Kidney (tissue), 14 donors: Measurements from ENCODE around the gene NID2. TPM values are rescaled to one million over a fixed set of nuclear protein-coding genes. Genes with fewer than 3 reads are reported as not detected.

Source experiments
- DNase-seq, 5 donors: peaks; one replicate each; pipeline ENCODE4 v3.0.0-alpha.2; 2013 to 2020
- FAIRE-seq: peaks from 2 replicates; lab custom pipeline; 2012; peaks lifted over from hg19 to GRCh38; lab: Jason Lieb, UNC
- H3K27ac ChIP-seq, 2 donors: one replicate each; pipeline ENCODE4 v1.7.0; 2013; ENCODE audit warnings: low read depth in 2 of 2, low read length in 2 of 2, inconsistent platforms in 1 of 2
- H3K27me3 ChIP-seq: one replicate; pipeline ENCODE4 v1.7.1; 2013; ENCODE audit warnings: low read length, inconsistent platforms; ENCODE audit not compliant: control insufficient read depth, insufficient read depth
- H3K36me3 ChIP-seq, 3 donors: one replicate each; pipeline versions ENCODE4 v1.7.0 to v1.7.1; 2013; ENCODE audit warnings: low read length in 3 of 3, control low read depth in 1 of 3, inconsistent platforms in 1 of 3; ENCODE audit not compliant: insufficient read depth in 3 of 3, control insufficient read depth in 2 of 3
- H3K4me1 ChIP-seq, 3 donors: one replicate each; pipeline versions ENCODE4 v1.7.0 to v1.7.1; 2013; ENCODE audit warnings: low read length in 3 of 3, inconsistent platforms in 1 of 3, low read depth in 1 of 3; ENCODE audit not compliant: control insufficient read depth in 2 of 3, insufficient read depth in 2 of 3
- H3K4me3 ChIP-seq, 3 donors: one replicate each; pipeline versions ENCODE4 v1.7.0 to v1.8.1; 2013; ENCODE audit warnings: low read length in 3 of 3, control low read depth in 1 of 3, inconsistent platforms in 1 of 3
- H3K9ac ChIP-seq, 3 donors: one replicate each; pipeline versions ENCODE4 v1.7.0 to v1.7.1; 2013; ENCODE audit warnings: low read length in 3 of 3, control low read depth in 1 of 3, inconsistent platforms in 1 of 3
- H3K9me3 ChIP-seq, 3 donors: one replicate each; pipeline versions ENCODE4 v1.7.0 to v1.7.1; 2013; ENCODE audit warnings: low read length in 3 of 3, control low read depth in 1 of 3, inconsistent platforms in 1 of 3; ENCODE audit not compliant: control insufficient read depth in 2 of 3, insufficient read depth in 1 of 3
- intact Hi-C: fragments of 100-400 bp; cut with DNase I; formaldehyde crosslinking; loops from one replicate; pipeline ENCODE4 v1.11.1; 2022
- polyA plus RNA-seq: library from polyadenylated mRNA; stranded (reverse); fragments of 350-450 nt; fragmentation: Illumina TruSeq; extraction: RNeasy Lipid Tissue Mini Kit (QIAGEN cat#74804); gene quantifications from one replicate; pipeline ENCODE4 v1.2.3, GENCODE V29; 2014; ENCODE audit warnings: low read depth, low replicate concordance; ENCODE audit not compliant: insufficient read depth
- total RNA-seq: library from RNA; stranded (reverse); fragmentation: NEBNext Ultra II Directional; extraction: Animal tissue kit (Norgen Biotek cat#: 25700); gene quantifications from one replicate; pipeline ENCODE4 v1.2.1, GENCODE V29; 2021
- TF ChIP-seq, protein P1 (sequence below): IDR thresholded peaks from 3 replicates; pipeline ENCODE4 v1.5.1; 2012; ENCODE audit warnings: mild to moderate bottlenecking, moderate library complexity, borderline replicate concordance; ENCODE audit not compliant: insufficient read depth; ENCODE audit errors: extremely low read depth
- donor health status: control.
- donor health status: control.
- donor health status: control.
- donor health status: control.
- donor health status: control.
- donor health status: DM: yes; HTN: yes; CAD: no.
- donor health status: Normal renal cell carcinoma (clear cell type).

Gene NID2
- total and polyA plus RNA-seq, 2 donors from 2014 or later = 7.1 to 37.7 TPM

DNA sequence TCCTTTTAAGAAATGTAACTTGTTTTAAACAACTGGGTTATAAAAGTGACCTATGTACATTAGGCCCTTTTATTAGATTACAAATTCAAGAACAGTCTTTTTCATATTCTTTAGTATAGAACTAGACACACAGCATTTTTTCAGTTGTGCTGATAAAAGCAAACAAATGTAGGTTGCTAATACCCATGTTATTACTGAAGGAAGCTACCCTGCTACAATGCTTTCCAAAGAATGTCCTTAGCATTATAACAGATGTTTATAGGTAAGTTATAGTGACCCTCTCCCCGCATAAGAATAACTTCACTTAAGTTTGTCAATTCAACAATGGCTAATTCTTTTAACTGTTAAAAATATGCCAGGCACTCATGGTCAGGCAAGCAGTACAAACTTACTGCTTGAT is 61.6 kb downstream of the NID2 start:
- no peak overlapping the region for H3K27ac ChIP-seq

DNA sequence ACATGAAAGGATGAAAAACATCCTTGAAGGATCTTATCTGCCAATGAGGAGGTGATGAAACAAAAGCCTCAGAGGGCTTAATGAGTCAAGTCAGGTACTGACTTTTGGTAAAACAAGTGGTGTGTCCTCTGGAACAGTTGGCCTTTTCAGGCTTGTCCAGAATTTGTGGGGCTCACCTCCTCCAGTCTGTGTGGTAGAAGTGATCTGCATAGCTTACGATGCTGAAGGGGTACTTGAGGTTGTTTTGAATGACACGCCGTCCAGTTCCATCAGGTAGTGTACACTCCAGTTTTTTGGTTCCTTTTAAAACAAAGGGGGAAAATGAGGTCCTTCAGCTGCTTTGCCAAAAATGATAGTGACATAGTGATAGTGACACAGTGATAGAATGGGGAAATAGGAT is 62.5 kb downstream of the NID2 start:
- no peak for FAIRE-seq
- Histone ChIP-seq H3K27me3 (no peaks in the 10 kb centered on the region), H3K4me3 (no peak overlapping the region), H3K27ac (no peak overlapping the region), H3K9me3 (no peaks in the 10 kb centered on the region), H3K9ac (no peak overlapping the region), H3K4me1 (no peaks in the 10 kb centered on the region), H3K36me3 (peaks cover 13 to 76% (median 46%) of the 10 kb centered on the region in 3 donors)
- intact Hi-C loops = no loop called here
- TF ChIP-seq, protein P1, sequence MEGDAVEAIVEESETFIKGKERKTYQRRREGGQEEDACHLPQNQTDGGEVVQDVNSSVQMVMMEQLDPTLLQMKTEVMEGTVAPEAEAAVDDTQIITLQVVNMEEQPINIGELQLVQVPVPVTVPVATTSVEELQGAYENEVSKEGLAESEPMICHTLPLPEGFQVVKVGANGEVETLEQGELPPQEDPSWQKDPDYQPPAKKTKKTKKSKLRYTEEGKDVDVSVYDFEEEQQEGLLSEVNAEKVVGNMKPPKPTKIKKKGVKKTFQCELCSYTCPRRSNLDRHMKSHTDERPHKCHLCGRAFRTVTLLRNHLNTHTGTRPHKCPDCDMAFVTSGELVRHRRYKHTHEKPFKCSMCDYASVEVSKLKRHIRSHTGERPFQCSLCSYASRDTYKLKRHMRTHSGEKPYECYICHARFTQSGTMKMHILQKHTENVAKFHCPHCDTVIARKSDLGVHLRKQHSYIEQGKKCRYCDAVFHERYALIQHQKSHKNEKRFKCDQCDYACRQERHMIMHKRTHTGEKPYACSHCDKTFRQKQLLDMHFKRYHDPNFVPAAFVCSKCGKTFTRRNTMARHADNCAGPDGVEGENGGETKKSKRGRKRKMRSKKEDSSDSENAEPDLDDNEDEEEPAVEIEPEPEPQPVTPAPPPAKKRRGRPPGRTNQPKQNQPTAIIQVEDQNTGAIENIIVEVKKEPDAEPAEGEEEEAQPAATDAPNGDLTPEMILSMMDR = no peak
- DNase-seq = no peak

More for the DNA sequence above, 61.6 kb downstream of the NID2 start:
- H3K36me3 ChIP-seq = peaks cover 13 to 72% (median 45%) of the 10 kb centered on the region in 3 donors
- intact Hi-C loops = no loop called here
- TF ChIP-seq, protein P1 = no peak
- no peak overlapping the region for H3K9ac ChIP-seq
- H3K4me1 ChIP-seq = no peaks in the 10 kb centered on the region
- FAIRE-seq = no peak
- no peak overlapping the region for H3K4me3 ChIP-seq
- DNase-seq = no peak
- no peaks in the 10 kb centered on the region for H3K9me3 ChIP-seq
- no peaks in the 10 kb centered on the region for H3K27me3 ChIP-seq

DNA sequence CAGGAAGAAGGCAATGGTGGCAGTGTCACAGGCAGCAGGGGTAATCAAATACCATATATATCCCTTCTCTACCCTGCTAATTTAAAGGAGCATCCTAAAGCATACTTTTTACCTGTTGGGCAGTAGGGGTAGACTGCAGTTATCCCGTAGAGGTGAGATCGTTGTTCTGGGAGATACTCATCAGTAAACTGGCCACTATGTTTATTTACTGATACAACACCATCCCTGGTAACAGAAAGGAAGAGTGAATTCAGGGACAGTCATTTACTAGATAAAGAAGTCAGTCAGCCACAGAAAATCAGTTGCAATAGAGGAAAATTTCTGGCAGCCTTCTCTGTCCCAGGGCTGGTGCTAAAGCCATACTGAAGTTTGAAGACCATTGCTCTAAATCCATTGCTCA is 63.2 kb downstream of the NID2 start:
- H3K9ac ChIP-seq = no peak overlapping the region
- DNase-seq (no peak), FAIRE-seq (no peak)
- H3K36me3 ChIP-seq = peaks cover 13 to 70% (median 44%) of the 10 kb centered on the region in 3 donors
- no peaks in the 10 kb centered on the region for H3K27me3 ChIP-seq
- no peaks in the 10 kb centered on the region for H3K9me3 ChIP-seq
- intact Hi-C loops = no loop called here
- H3K27ac ChIP-seq = no peak overlapping the region
- H3K4me1 ChIP-seq = no peaks in the 10 kb centered on the region
- H3K4me3 ChIP-seq = no peak overlapping the region
- TF ChIP-seq, protein P1 = no peak

DNA sequence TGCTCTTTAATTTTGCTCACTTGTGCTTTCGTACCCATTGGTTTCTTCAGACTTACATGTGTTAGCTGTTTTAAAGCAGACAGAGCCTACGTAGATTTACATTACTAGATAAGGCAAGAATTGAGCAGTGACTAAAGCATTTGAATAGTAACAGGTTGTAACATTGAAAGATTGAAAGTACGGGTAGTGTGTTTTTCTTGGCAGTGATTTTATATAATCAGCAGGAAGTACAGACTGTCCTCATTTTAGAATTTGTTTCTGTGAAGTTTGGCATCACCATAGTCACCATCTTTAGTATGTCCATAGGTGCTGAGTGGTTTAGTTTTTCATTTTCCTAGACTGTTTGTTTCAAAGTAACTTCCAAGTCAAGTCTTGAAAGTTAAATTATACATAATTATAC is 65.5 kb downstream of the NID2 start:
- FAIRE-seq (no peak), DNase-seq (no peak)
- intact Hi-C loops = no loop called here
- Histone ChIP-seq H3K4me3 (no peak overlapping the region), H3K36me3 (peaks cover 13 to 59% (median 43%) of the 10 kb centered on the region in 3 donors), H3K27me3 (no peaks in the 10 kb centered on the region), H3K9ac (no peak overlapping the region), H3K27ac (no peak overlapping the region), H3K4me1 (no peaks in the 10 kb centered on the region), H3K9me3 (no peaks in the 10 kb centered on the region)
- TF ChIP-seq, protein P1 = no peak
